Measurements from ENCODE around the gene ORC3.
"Not testable (repeated sequence)": the region's sequence is repeated elsewhere in the genome, so short reads cannot be mapped to it uniquely, and the experiment has no call there.

ORC3 gene

GRCh38 chr6:87600576-87600975 is 10.6 kb downstream of the ORC3 start:
- DNase-seq (ENCODE audit: low read depth, low spot score), result no peak

GRCh38 chr6:87606199-87606598 is 16.3 kb downstream of the ORC3 start:
- DNase-seq (ENCODE audit: low read depth, low spot score), result no peak

GRCh38 chr6:87608802-87609201 is 18.9 kb downstream of the ORC3 start:
- no peak for DNase-seq (ENCODE audit: low read depth, low spot score)

- DNase-seq (ENCODE audit: low read depth, low spot score), result not testable (repeated sequence)
Measured at GRCh38 chr6:87613018-87613417, 23.1 kb downstream of the ORC3 start.

- DNase-seq (ENCODE audit: low read depth, low spot score), result no peak
Measured at GRCh38 chr6:87617405-87617804, 27.5 kb downstream of the ORC3 start.

GRCh38 chr6:87618531-87618930 is 28.6 kb downstream of the ORC3 start:
- no peak for DNase-seq (ENCODE audit: low read depth, low spot score)

GRCh38 chr6:87623248-87623647 is 33.3 kb downstream of the ORC3 start:
- no peak for DNase-seq (ENCODE audit: low read depth, low spot score)

DNA sequence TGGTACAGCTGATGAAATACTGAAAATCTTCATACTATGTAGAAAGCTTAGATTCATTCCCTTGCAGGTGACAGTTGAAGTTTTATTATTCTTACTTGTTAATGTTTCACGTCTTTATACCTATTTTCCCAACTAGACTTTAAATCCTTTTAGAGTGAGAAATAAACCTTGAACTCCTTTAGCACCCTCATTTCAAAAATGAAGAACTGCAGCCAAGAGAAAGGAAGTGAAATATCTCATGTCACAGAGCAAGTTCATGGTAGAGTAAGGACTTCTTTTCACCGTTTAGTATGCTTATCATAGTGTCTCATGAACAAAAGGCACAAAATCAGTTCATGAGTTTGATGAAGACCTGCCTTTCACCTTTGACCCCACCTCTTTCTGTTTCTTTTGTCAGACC is 38.5 kb downstream of the ORC3 start:
- no peak for DNase-seq (ENCODE audit: low read depth, low spot score)

- DNase-seq (ENCODE audit: low read depth, low spot score), result no peak
Measured at GRCh38 chr6:87628881-87629280, 38.9 kb downstream of the ORC3 start.

DNA sequence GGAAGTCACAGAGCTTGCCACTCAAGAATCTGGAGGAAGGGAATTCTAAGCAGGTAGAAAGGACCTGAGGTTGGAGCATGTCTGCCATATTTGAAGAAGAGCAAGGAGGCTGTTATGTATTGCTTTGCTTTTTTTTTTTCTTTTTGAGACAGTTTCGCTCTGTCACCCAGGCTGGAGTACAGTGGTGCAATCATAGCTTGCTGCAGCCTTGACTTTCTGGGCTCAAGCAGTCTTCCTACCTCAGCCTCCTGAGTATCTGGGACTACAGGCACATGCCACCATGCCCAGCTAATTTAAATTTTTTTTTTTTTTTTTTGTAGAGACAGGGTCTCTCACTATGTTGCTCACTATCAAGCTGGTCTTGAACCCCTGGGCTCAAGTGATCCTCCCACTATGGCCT is 40.8 kb downstream of the ORC3 start:
- DNase-seq (ENCODE audit: low read depth, low spot score), result no peak

DNA sequence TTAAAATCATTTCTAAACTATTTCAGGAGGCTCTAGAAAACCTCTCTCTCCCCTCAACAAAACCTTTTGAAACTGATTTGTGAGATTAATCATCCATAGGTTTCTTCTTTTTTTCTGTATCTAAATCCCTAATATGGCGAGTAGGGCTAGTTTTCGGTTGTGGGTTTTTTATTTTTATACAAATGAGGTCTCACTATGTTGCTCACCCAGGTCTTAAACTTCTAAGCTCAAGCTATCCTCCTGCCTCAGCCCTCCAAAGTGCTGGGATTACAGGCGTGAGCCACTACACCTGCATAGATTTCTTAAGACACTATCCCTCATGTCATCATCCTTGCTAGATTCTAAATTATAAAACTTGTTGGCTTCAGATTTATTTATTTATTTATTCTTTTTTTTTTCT is 43.9 kb downstream of the ORC3 start:
- no peak for DNase-seq (ENCODE audit: low read depth, low spot score)

- no peak for DNase-seq (ENCODE audit: low read depth, low spot score)
Measured at GRCh38 chr6:87636315-87636714, 46.4 kb downstream of the ORC3 start.

- DNase-seq (ENCODE audit: low read depth, low spot score), result no peak
Measured at GRCh38 chr6:87637106-87637505, 47.2 kb downstream of the ORC3 start.

GRCh38 chr6:87639373-87639772 is 49.4 kb downstream of the ORC3 start:
- no peak for DNase-seq (ENCODE audit: low read depth, low spot score)

GRCh38 chr6:87641065-87641692 is 51.2 kb downstream of the ORC3 start:
- no peak for DNase-seq (ENCODE audit: low read depth, low spot score)

GRCh38 chr6:87645080-87645479 is 55.1 kb downstream of the ORC3 start:
- DNase-seq (ENCODE audit: low read depth, low spot score), result no peak

- DNase-seq (ENCODE audit: low read depth, low spot score), result no peak
Measured at GRCh38 chr6:87653074-87653962, 63.4 kb downstream of the ORC3 start.

DNA sequence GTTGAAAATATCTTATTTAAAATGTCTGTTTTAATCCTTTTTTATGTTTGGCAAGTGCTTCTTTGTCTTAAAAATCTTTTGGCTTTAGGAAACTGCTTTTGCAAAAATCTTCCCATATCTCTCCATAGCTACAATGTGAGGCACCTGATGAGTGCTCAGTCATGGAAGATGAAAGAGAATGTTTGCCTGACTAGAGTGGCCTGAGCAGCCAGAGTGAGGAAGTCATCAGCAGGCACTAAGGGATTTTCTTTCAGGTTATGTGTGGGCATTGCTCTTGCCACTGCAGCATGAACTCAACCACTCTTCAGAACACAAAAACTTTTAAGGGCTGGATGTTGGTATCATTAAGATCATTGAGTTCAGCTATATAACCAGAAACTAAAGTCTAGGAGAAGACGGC is 64.2 kb downstream of the ORC3 start:
- no peak for DNase-seq (ENCODE audit: low read depth, low spot score)

DNA sequence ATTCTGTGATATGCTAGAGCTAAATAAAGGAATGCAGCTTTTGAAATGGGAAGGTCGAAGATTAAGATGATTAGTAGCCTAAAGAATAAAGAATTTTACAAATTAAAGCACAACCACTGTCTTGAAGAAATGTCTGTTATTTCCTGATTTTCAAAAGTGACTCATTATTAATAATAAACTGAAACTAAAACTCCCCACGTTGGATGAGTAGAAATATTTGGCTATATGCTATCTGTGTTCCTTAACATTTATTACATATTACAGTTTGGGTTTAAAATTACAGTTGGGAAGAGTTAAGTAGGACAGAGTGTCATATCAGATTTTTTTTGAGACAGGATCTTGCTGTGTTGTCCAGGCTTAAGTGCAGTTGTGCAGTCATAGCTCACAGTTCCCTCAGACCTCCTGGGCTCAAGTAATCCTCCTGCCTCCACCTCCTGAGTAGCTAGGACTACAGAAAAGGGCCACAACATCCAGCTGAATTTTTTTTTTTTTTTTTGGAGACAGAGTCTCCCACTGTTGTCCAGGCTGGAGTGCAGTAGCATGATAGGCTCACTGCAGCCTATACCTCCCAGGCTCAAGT is 65.0 kb downstream of the ORC3 start:
- DNase-seq (ENCODE audit: low read depth, low spot score), result no peak

DNA sequence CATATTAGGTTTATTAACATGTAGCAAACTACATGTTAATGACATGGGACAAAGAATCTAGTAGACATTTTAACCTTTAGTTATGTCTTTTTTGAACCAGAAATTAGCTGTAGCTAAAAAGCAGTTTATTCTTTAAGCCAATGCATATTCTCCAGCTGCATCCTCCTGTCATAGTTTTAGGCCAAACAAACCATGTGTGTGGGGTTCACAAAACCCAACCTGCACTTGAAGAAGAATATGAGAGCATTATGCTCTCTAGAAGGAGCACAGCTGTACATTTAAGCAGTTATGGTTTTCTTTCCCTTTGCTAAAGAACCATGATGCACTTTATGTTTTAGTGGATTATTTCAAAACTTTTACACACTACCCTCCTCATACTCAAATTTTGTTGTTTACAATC is 65.9 kb downstream of the ORC3 start:
- no peak for DNase-seq (ENCODE audit: low read depth, low spot score)

- no peak for DNase-seq (ENCODE audit: low read depth, low spot score)
Measured at GRCh38 chr6:87656857-87657256, 66.9 kb downstream of the ORC3 start.

DNA sequence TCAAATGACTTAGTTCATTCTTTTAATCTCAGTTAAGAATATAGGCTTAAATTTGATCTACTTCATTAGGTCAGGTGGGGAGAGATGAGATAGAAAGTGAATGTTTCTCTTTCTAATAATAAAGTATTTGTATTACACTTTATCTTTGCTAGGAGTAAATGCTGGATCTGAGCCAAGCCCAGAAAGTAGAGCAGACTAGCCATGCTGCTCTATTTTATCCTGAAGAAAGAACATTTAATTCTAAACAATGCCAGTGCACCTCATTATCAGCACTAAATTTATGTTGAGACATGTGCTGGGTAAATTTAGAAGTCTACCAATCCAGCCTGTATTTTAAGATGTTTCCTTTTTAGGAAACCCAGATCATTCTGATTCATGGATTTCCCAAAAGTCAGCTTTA is 68.6 kb downstream of the ORC3 start:
- no peak for DNase-seq (ENCODE audit: low read depth, low spot score)

Data from activated naive CD8-positive, alpha-beta T cell treated with anti-CD3 and anti-CD28 coated beads, Interleukin-2, amount 50 U/mL, for 16 hours (primary cell).